K562 (cell line): ENCODE data around the gene ETV7. TPM values are rescaled to one million over a fixed set of nuclear protein-coding genes. Genes with fewer than 3 reads are reported as not detected.

ENCODE experiments used
- CEBPG ChIP-seq, 3 experiments: fragments of 200-800 bp in 1 of 3; sonication (Bioruptor generic) in 1 of 3; sonication (generic) in 1 of 3; formaldehyde crosslinking in 1 of 3; IDR thresholded peaks in 2 of 3; conservative IDR thresholded peaks in 1 of 3; 2 replicates each; pipeline versions ENCODE4 v1.6.1 to v1.8.0; 2016 to 2022; ENCODE audit warnings: missing compliant biosample characterization in 2 of 3, missing genetic modification characterization in 2 of 3, mild to moderate bottlenecking in 1 of 3, missing genetic modification reagents in 1 of 3
- polyA plus RNA-seq, 8 experiments: library from polyadenylated mRNA; depleted of rRNA in 4 of 8; stranded (reverse) in 5 of 8; unstranded in 3 of 8; fragments of >200 nt; fragmentation: Nextera tagmentation in 2 of 8; fragmentation: Illumina TruSeq in 1 of 8; extraction: Ambion mirVana in 2 of 8; extraction: Trizol in 1 of 8; gene quantifications; 2 replicates each; pipeline versions ENCODE4 v1.2.1 to v1.2.3, GENCODE V29; 2011 to 2014; ENCODE audit warnings: inconsistent platforms in 1 of 8, missing spikeins in 1 of 8
- total RNA-seq, 7 experiments: library from RNA; depleted of rRNA in 6 of 7; stranded (reverse); fragments of >200 nt in 6 of 7; fragmentation: Illumina TruSeq in 2 of 7; extraction: Trizol in 2 of 7; gene quantifications; 2 replicates each; pipeline versions ENCODE4 v1.2.1 to v1.2.3, GENCODE V29; 2011 to 2021; ENCODE audit warnings: low replicate concordance in 1 of 7
- TF ChIP-seq, protein P1 (sequence below), 2 experiments: fragments of 450-650 bp; formaldehyde crosslinking in 1 of 2; IDR thresholded peaks; 2 replicates each; pipeline versions ENCODE4 v1.4.0 to v1.6.1; 2014 to 2020; ENCODE audit warnings: mild to moderate bottlenecking in 2 of 2, borderline replicate concordance in 1 of 2, low read depth in 1 of 2
- TF ChIP-seq, protein P2 (sequence below): sonication (generic); formaldehyde crosslinking; IDR thresholded peaks from 2 replicates; pipeline ENCODE4 v1.8.0; 2022; ENCODE audit warnings: missing genetic modification reagents, mild to moderate bottlenecking, moderate library complexity, borderline replicate concordance

ETV7 gene
- total and polyA plus RNA-seq, 9 of the 15 experiments (the other 6 are each of a cell fraction or from before 2014, with no cell fraction given) = 0.07 to 0.22 (median 0.14) TPM; not detected in 3

DNA sequence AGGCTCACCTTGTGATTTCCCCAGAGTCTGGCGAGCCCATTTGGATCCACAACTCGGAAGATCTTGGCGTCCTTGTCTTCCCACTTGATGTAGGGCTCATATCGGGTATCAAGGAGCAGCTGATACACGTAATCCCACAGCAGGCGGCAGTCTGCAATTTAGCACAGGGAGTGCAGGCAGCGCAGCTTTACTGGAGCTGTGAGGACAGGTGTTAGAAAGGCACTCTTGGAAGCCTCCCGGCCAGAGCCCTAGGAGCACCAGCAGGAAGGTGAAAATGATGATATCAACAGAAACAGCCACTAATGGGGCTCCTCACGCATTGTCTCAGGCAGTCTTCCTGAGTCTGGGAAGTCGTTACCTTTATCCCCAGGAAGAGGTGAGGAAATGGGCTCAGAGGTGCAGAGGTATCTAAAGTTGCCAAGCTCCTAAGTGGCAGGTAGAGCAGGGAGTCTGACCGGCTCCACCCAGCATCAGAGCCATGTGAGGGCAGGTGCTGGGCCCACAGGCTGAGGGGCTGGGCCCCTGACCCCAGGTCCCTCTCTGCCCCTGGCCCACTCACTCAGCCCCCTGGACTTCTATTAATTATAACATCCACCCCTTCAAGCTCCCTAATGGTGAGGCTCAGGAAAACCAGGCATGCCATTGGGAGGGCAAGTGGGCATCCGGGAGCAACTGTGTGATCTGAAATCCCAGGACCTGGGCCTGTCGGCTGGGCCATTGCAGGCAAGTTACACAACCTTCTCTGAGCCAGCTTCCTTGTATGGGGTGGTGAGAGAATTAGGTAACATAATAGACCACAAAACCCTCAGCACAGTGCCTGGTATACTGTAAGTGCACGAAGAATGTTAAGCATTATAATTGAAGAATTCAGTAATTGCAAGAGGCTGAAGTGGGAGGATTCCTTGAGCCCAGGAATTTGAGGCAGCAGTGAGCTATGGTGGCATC is 18.3 kb downstream of the ETV7 start (continued):
- TF ChIP-seq, protein P1, sequence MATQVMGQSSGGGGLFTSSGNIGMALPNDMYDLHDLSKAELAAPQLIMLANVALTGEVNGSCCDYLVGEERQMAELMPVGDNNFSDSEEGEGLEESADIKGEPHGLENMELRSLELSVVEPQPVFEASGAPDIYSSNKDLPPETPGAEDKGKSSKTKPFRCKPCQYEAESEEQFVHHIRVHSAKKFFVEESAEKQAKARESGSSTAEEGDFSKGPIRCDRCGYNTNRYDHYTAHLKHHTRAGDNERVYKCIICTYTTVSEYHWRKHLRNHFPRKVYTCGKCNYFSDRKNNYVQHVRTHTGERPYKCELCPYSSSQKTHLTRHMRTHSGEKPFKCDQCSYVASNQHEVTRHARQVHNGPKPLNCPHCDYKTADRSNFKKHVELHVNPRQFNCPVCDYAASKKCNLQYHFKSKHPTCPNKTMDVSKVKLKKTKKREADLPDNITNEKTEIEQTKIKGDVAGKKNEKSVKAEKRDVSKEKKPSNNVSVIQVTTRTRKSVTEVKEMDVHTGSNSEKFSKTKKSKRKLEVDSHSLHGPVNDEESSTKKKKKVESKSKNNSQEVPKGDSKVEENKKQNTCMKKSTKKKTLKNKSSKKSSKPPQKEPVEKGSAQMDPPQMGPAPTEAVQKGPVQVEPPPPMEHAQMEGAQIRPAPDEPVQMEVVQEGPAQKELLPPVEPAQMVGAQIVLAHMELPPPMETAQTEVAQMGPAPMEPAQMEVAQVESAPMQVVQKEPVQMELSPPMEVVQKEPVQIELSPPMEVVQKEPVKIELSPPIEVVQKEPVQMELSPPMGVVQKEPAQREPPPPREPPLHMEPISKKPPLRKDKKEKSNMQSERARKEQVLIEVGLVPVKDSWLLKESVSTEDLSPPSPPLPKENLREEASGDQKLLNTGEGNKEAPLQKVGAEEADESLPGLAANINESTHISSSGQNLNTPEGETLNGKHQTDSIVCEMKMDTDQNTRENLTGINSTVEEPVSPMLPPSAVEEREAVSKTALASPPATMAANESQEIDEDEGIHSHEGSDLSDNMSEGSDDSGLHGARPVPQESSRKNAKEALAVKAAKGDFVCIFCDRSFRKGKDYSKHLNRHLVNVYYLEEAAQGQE (IDR thresholded peaks at IDR 0.05; ENCODE audit: borderline replicate concordance) = peak; percentile 10; the same call in 1 of the 2 replicates
- TF ChIP-seq, protein P1 (CRISPR knock-in tag; IDR thresholded peaks at IDR 0.05; ENCODE audit: low read depth) = no peak
- TF ChIP-seq, protein P2, sequence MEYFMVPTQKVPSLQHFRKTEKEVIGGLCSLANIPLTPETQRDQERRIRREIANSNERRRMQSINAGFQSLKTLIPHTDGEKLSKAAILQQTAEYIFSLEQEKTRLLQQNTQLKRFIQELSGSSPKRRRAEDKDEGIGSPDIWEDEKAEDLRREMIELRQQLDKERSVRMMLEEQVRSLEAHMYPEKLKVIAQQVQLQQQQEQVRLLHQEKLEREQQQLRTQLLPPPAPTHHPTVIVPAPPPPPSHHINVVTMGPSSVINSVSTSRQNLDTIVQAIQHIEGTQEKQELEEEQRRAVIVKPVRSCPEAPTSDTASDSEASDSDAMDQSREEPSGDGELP (CRISPR knock-in tag) = 0 out of 2 replicates have a peak, but pooled peaks have one; percentile 19
- TF ChIP-seq CEBPG (CRISPR knock-in tag; IDR thresholded peaks at IDR 0.05) (no peak), CEBPG (tag; conservative IDR thresholded peaks at IDR 0.05 in 1 of 2, IDR thresholded peaks at IDR 0.05 in 1 of 2) (0 out of 4 replicates have a peak, but pooled peaks of 1 of the 2 experiments have one; percentile 27)
